ENCODE data around the gene SLC9B2.

Gene SLC9B2

GRCh38 chr4:103086551-103086950, 10.0 kb upstream of the SLC9B2 start:
- H3K36me3 ChIP-seq: peaks cover 52 to 89% (median 76%) of the 10 kb centered on the region in 11 experiments
- TF ChIP-seq Cebpa-rat (IDR thresholded peaks at IDR 0.05): no peak
- no peaks in the 10 kb centered on the region for H3K9me3 ChIP-seq (replicated peaks in 1 of 11)
- H3K4me3 ChIP-seq: no peak overlapping the region
- H4K20me1 ChIP-seq: no peaks in the 10 kb centered on the region
- H3K9ac ChIP-seq: no peak overlapping the region
- H3K4me2 ChIP-seq: no peak overlapping the region
- no peaks in the 10 kb centered on the region for H3K27me3 ChIP-seq
- no peak overlapping the region for H3K27ac ChIP-seq
- H3K4me1 ChIP-seq: peaks cover 0 to 2% (median 0%) of the 10 kb centered on the region in 10 experiments; a peak in 3 of 20 replicates

- TF ChIP-seq Cebpa-rat (IDR thresholded peaks at IDR 0.05): no peak
- Histone ChIP-seq H3K4me2 (no peak overlapping the region), H3K9me3 (replicated peaks in 1 of 11) (no peaks in the 10 kb centered on the region), H4K20me1 (no peaks in the 10 kb centered on the region), H3K27me3 (no peaks in the 10 kb centered on the region), H3K4me1 (no peaks in the 10 kb centered on the region), H3K27ac (no peak overlapping the region), H3K36me3 (peaks cover 51 to 91% (median 78%) of the 10 kb centered on the region in 11 experiments), H3K9ac (no peak overlapping the region), H3K4me3 (no peak overlapping the region)
Observed at GRCh38 chr4:103085555-103086196, 9.1 kb upstream of the SLC9B2 start.

GRCh38 chr4:103079621-103080020, 3.1 kb upstream of the SLC9B2 start:
- H3K4me1 ChIP-seq: peaks cover 16 to 20% (median 19%) of the 10 kb centered on the region in 10 experiments
- TF ChIP-seq Cebpa-rat (IDR thresholded peaks at IDR 0.05): no peak

GRCh38 chr4:103075894-103076746, 441 bp downstream of the SLC9B2 start:
- Histone ChIP-seq H3K27me3 (peaks cover 0 to 6% (median 0%) of the 10 kb centered on the region in 11 experiments; a peak in 1 of 22 replicates), H3K4me2 (peak overlapping the region; percentile 77 to 95 (median 83)), H3K4me3 (peak overlapping the region; percentile 67 to 86 (median 80)), H3K36me3 (peaks cover 0 to 37% (median 22%) of the 10 kb centered on the region in 11 experiments; a peak in 17 of 22 replicates), H3K27ac (peak overlapping the region; percentile 76 to 98 (median 95)), H3K9me3 (replicated peaks in 1 of 11) (peaks cover 0 to 12% (median 0%) of the 10 kb centered on the region in 11 experiments; a peak in 4 of 22 replicates), H4K20me1 (peaks cover 0 to 26% (median 0%) of the 10 kb centered on the region in 11 experiments; a peak in 4 of 22 replicates), H3K4me1 (peaks cover 25 to 32% (median 30%) of the 10 kb centered on the region in 10 experiments), H3K9ac (peak overlapping the region; percentile 87 to 98 (median 92))
- no peak for TF ChIP-seq Cebpa-rat (IDR thresholded peaks at IDR 0.05)

More at GRCh38 chr4:103079621-103080020, 3.1 kb upstream of the SLC9B2 start:
- H3K9me3 ChIP-seq (replicated peaks in 1 of 11): no peaks in the 10 kb centered on the region
- no peak overlapping the region for H3K27ac ChIP-seq
- no peak overlapping the region for H3K9ac ChIP-seq
- peaks cover 5 to 33% (median 22%) of the 10 kb centered on the region in 11 experiments; a peak in 18 of 22 replicates for H3K36me3 ChIP-seq
- H3K4me2 ChIP-seq: no peak overlapping the region
- H3K4me3 ChIP-seq: no peak overlapping the region
- H3K27me3 ChIP-seq: peaks cover 0 to 6% (median 0%) of the 10 kb centered on the region in 11 experiments; a peak in 1 of 22 replicates
- peaks cover 0 to 7% (median 0%) of the 10 kb centered on the region in 11 experiments; a peak in 2 of 22 replicates for H4K20me1 ChIP-seq

GRCh38 chr4:103075435-103075893, 1.1 kb downstream of the SLC9B2 start:
- Histone ChIP-seq H3K4me2 (peak overlapping the region; percentile 77 to 95 (median 83)), H4K20me1 (peaks cover 0 to 30% (median 1%) of the 10 kb centered on the region in 11 experiments; a peak in 6 of 22 replicates), H3K9ac (peak overlapping the region; percentile 87 to 98 (median 92); a peak in 21 of 22 replicates), H3K4me1 (peaks cover 25 to 32% (median 30%) of the 10 kb centered on the region in 10 experiments), H3K4me3 (peak overlapping the region; percentile 67 to 86 (median 80)), H3K36me3 (peaks cover 0 to 37% (median 18%) of the 10 kb centered on the region in 11 experiments; a peak in 17 of 22 replicates), H3K27me3 (peaks cover 0 to 6% (median 0%) of the 10 kb centered on the region in 11 experiments; a peak in 1 of 22 replicates), H3K9me3 (replicated peaks in 1 of 11) (peaks cover 0 to 12% (median 0%) of the 10 kb centered on the region in 11 experiments; a peak in 4 of 22 replicates), H3K27ac (peak overlapping the region in 10 of 11 experiments; percentile 90 to 98 (median 95); a peak in 20 of 22 replicates)
- TF ChIP-seq Cebpa-rat (IDR thresholded peaks at IDR 0.05): no peak

GRCh38 chr4:103074744-103075434, 1.7 kb downstream of the SLC9B2 start:
- peak overlapping the region; percentile 77 to 95 (median 83) for H3K4me2 ChIP-seq
- TF ChIP-seq Cebpa-rat (IDR thresholded peaks at IDR 0.05): no peak
- H3K9me3 ChIP-seq (replicated peaks in 1 of 11): peaks cover 0 to 12% (median 0%) of the 10 kb centered on the region in 11 experiments; a peak in 4 of 22 replicates
- H3K9ac ChIP-seq: peak overlapping the region in 10 of 11 experiments; percentile 90 to 98 (median 94); a peak in 19 of 22 replicates
- H4K20me1 ChIP-seq: peaks cover 0 to 36% (median 5%) of the 10 kb centered on the region in 11 experiments; a peak in 6 of 22 replicates
- peak overlapping the region in 9 of 10 experiments; percentile 67 to 86 (median 81); a peak in 18 of 20 replicates for H3K4me3 ChIP-seq
- peak overlapping the region in 10 of 11 experiments; percentile 90 to 98 (median 95); a peak in 17 of 22 replicates for H3K27ac ChIP-seq
- H3K4me1 ChIP-seq: peaks cover 25 to 32% (median 30%) of the 10 kb centered on the region in 10 experiments
- H3K36me3 ChIP-seq: peaks cover 0 to 42% (median 18%) of the 10 kb centered on the region in 11 experiments; a peak in 17 of 22 replicates
- peaks cover 0 to 6% (median 0%) of the 10 kb centered on the region in 11 experiments; a peak in 1 of 22 replicates for H3K27me3 ChIP-seq

GRCh38 chr4:103073792-103074438, 2.6 kb downstream of the SLC9B2 start:
- Histone ChIP-seq H3K4me1 (peaks cover 25 to 32% (median 30%) of the 10 kb centered on the region in 10 experiments), H3K27ac (peak overlapping the region in 7 of 11 experiments; percentile 39 to 98 (median 95); a peak in 12 of 22 replicates), H3K4me3 (peak overlapping the region in 4 of 10 experiments; percentile 4 to 83 (median 37); a peak in 5 of 20 replicates), H3K9ac (peak overlapping the region in 1 of 11 experiments; percentile 97; a peak in 1 of 22 replicates), H4K20me1 (peaks cover 0 to 45% (median 5%) of the 10 kb centered on the region in 11 experiments; a peak in 6 of 22 replicates), H3K36me3 (peaks cover 0 to 49% (median 20%) of the 10 kb centered on the region in 11 experiments; a peak in 18 of 22 replicates), H3K4me2 (peak overlapping the region; percentile 61 to 95 (median 82); a peak in 21 of 22 replicates), H3K9me3 (replicated peaks in 1 of 11) (peaks cover 0 to 12% (median 0%) of the 10 kb centered on the region in 11 experiments; a peak in 4 of 22 replicates), H3K27me3 (peaks cover 0 to 6% (median 0%) of the 10 kb centered on the region in 11 experiments; a peak in 1 of 22 replicates)
- TF ChIP-seq Cebpa-rat (IDR thresholded peaks at IDR 0.05): no peak
